Astrocyte of the spinal cord (primary cell): Measurements from ENCODE around the gene BMPR2.

Experiments used
- DNase-seq: peaks from one replicate; pipeline ENCODE4 v3.0.0; 2011; ENCODE audit warnings: low read depth, low spot score
- H3K4me3 ChIP-seq: 2 replicates; pipeline ENCODE4 v1.5.1; 2011; ENCODE audit warnings: low read depth, mild to moderate bottlenecking, low read length, moderate library complexity
- in situ Hi-C: cut with HindIII; loops from 2 replicates; pipeline ENCODE4 v1.10.0; 2017; ENCODE audit warnings: low sequenced_read_pairs
- TF ChIP-seq, protein P1 (sequence below): IDR thresholded peaks from 2 replicates; pipeline ENCODE4 v1.5.1; 2012; ENCODE audit warnings: low read depth, mild to moderate bottlenecking, low read length, inconsistent platforms

Gene BMPR2

DNA sequence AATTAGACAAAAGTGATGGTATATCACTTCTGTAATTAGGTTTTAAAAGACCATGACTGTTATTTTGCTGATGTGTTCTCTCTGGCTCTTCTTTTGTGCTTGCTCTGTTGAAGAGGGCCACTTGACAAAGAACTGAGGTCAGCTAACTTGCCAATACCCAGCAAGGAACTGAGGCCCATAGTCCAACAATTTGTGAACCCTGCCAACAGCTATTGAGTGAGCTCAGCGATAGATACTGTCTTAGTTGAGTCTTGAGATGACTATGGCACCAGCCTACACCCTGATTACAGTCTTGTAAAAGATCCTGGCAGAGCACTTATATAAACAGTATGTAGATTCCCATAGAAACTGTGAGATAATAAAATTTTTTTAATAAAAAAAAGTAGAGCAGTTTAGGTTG, 103.0 kb downstream of the BMPR2 start:
- no peak overlapping the region for H3K4me3 ChIP-seq
- TF ChIP-seq, protein P1, sequence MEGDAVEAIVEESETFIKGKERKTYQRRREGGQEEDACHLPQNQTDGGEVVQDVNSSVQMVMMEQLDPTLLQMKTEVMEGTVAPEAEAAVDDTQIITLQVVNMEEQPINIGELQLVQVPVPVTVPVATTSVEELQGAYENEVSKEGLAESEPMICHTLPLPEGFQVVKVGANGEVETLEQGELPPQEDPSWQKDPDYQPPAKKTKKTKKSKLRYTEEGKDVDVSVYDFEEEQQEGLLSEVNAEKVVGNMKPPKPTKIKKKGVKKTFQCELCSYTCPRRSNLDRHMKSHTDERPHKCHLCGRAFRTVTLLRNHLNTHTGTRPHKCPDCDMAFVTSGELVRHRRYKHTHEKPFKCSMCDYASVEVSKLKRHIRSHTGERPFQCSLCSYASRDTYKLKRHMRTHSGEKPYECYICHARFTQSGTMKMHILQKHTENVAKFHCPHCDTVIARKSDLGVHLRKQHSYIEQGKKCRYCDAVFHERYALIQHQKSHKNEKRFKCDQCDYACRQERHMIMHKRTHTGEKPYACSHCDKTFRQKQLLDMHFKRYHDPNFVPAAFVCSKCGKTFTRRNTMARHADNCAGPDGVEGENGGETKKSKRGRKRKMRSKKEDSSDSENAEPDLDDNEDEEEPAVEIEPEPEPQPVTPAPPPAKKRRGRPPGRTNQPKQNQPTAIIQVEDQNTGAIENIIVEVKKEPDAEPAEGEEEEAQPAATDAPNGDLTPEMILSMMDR: no peak
- DNase-seq: no peak
- in situ Hi-C loops: no loop called here

DNA sequence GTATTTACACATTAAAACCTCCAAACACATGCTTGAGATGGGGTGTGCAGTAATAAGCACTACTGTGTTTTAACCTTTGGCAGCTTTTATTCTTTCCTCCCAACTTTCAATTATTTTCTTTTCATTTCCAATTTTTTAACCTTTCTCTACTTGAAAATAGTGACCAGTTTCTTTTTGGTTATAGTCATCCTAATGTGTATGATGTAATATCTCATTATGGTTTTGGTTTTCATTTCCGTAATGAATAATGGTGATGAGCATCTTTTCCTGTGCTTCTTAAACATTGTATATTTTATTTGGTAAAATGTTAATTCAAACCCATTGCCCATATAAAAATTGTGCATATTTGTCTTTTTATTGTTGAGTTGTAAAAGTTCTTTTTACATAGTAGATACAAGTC, 103.5 kb downstream of the BMPR2 start:
- in situ Hi-C loops: no loop called here
- DNase-seq: no peak
- H3K4me3 ChIP-seq: no peak overlapping the region
- TF ChIP-seq, protein P1: no peak

DNA sequence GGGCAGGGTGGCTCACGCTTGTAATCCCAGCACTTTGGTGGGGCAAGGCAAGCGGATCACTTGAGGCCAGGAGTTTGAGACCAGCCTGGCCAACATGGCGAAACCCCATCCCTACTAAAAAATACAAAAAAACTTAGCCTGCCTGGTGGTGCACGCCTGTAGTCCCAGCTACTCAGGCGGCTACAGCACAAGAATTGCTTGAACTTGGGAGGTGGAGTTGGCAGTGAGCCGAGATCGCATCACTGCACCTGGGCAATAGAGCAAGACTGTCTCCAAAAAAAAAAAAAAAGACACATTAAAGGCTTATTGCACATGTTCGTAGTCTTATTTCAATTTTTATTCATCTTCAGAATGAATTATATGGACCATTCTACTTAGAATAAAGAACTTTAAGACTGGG, 110.2 kb downstream of the BMPR2 start:
- H3K4me3 ChIP-seq: no peak overlapping the region
- TF ChIP-seq, protein P1: no peak
- in situ Hi-C loops: no loop called here
- no peak for DNase-seq

DNA sequence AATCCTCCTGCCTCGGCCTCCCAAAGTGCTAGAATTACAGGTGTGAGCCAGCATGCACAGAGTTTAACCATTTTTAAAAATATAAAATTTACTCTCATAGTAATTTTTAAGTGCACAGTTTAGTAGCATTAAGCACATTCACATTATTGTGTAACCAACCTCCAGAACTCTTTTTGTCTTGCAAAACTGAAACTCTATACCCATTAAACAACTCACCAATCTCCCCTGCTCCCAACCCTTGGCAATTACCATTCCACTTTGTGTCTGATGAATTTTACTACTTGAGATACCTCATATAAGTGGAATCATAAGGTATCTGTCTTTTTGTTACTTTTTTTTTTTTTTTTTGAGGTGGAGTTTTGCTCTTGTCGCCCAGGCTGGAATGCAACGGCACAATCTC, 112.5 kb downstream of the BMPR2 start:
- in situ Hi-C loops: no loop called here
- TF ChIP-seq, protein P1: no peak
- H3K4me3 ChIP-seq: no peak overlapping the region
- DNase-seq: no peak

DNA sequence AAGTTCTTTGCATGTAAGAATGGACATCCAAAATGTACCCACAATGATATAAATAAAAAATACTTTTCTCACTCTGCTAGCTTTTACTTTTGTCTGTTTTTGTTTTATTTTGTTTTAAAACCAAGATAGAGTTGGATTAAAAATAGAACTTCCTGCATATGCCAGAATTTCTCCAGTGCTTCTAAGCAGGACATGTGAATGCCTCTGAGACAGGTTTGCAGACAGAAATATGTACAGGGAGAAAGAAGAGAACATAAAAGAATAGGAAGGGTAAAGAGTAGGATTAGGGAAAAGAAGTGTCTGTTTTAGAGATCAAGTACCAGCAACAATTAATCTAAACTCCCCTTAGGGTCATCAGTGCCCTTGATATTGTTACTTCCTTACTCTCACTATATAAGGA, 114.4 kb downstream of the BMPR2 start:
- no peak for DNase-seq
- TF ChIP-seq, protein P1: no peak
- in situ Hi-C loops: no loop called here
- no peak overlapping the region for H3K4me3 ChIP-seq

DNA sequence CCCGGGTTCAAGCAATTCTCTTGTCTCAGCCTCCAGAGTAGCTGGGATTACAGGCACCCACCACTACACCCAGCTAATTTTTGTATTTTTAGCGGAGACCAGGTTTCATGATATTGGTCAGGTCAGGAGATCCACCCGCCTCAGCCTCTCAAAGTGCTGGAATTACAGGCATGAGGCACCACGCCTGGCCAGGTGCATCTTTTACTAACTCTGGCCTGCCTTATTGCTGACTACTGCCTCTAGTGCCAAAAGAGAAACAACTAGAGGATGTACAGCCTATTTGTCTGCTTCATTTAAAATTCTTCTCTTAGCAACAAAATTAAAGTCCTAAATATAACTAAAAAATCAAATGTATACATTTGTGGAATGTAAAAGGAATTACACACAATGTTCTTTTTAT, 115.4 kb downstream of the BMPR2 start:
- TF ChIP-seq, protein P1: no peak
- in situ Hi-C loops: no loop called here

More for the DNA sequence above, 115.4 kb downstream of the BMPR2 start:
- DNase-seq: no peak
- no peak overlapping the region for H3K4me3 ChIP-seq
